Measurements from ENCODE around the gene TLR10.

- TF ChIP-seq EZH2phosphoT487 (IDR thresholded peaks at IDR 0.05; ENCODE audit: borderline replicate concordance, low read depth) = no peak
- no peak for TF ChIP-seq USF1 (IDR thresholded peaks at IDR 0.05; ENCODE audit: borderline replicate concordance, low read depth)
- TF ChIP-seq POLR2AphosphoS5 (IDR thresholded peaks at IDR 0.05; ENCODE audit: low read depth, low read length) = no peak
- no peak for TF ChIP-seq CTCF (IDR thresholded peaks at IDR 0.05)
- no peak for TF ChIP-seq MAX (IDR thresholded peaks at IDR 0.05; ENCODE audit: low read depth)
- TF ChIP-seq FOSL2 (IDR thresholded peaks at IDR 0.05; ENCODE audit: borderline replicate concordance, low read depth) = no peak
- TF ChIP-seq RFX5 (IDR thresholded peaks at IDR 0.05; ENCODE audit: low read length) = no peak
- TF ChIP-seq REST (IDR thresholded peaks at IDR 0.05; ENCODE audit: low read depth, low read length) = no peak
- TF ChIP-seq FOXM1 (IDR thresholded peaks at IDR 0.05; ENCODE audit: low read depth) = no peak
- TF ChIP-seq EP300 (IDR thresholded peaks at IDR 0.05; ENCODE audit: borderline replicate concordance in 1 of 2, low read depth in 1 of 2, low read length in 1 of 2) = no peak
- TF ChIP-seq CHD2 (IDR thresholded peaks at IDR 0.05; ENCODE audit: low read length, partially characterized antibody) = no peak
- TF ChIP-seq ELF1 (IDR thresholded peaks at IDR 0.05) = no peak
- no peak for TF ChIP-seq RXRA (IDR thresholded peaks at IDR 0.05; ENCODE audit: borderline replicate concordance, low read depth)
These were observed 40.0 kb upstream of the TLR10 start for GRCh38 chr4:38822748-38823303.

All from SK-N-SH (cell line).